HL-60 (cell line): Measurements from ENCODE around the gene GRK5.

Source experiments
- SPI1 ChIP-seq: IDR thresholded peaks from 2 replicates; pipeline ENCODE4 v1.6.1; 2012; ENCODE audit warnings: low read depth, mild to moderate bottlenecking, borderline replicate concordance
- TF ChIP-seq, protein P1 (sequence below): IDR thresholded peaks from one replicate; pipeline ENCODE4 v1.5.1; 2011; ENCODE audit warnings: low read length, control low read depth, inconsistent platforms; ENCODE audit not compliant: insufficient read depth

DNA sequence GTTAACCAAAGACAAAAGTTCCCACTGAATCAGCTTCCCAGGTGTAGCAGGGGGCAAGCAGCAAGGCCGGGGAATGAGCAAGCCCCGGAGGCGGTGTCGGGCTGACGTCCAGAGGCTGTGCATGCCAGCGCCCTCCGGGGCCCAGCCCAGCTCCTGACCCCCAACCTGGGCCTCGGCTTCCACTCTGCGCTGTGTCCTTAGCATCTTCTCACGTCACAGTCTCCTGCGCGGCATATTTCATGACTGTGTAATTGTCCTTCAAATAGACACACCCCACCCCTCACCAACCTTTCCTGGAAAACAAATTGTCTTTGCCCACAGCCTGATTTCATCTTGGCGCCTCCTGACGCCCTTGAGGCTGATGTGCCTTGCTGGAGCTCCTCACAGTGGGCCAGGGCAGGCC is 201.6 kb downstream of the GRK5 start:
- TF ChIP-seq, protein P1, sequence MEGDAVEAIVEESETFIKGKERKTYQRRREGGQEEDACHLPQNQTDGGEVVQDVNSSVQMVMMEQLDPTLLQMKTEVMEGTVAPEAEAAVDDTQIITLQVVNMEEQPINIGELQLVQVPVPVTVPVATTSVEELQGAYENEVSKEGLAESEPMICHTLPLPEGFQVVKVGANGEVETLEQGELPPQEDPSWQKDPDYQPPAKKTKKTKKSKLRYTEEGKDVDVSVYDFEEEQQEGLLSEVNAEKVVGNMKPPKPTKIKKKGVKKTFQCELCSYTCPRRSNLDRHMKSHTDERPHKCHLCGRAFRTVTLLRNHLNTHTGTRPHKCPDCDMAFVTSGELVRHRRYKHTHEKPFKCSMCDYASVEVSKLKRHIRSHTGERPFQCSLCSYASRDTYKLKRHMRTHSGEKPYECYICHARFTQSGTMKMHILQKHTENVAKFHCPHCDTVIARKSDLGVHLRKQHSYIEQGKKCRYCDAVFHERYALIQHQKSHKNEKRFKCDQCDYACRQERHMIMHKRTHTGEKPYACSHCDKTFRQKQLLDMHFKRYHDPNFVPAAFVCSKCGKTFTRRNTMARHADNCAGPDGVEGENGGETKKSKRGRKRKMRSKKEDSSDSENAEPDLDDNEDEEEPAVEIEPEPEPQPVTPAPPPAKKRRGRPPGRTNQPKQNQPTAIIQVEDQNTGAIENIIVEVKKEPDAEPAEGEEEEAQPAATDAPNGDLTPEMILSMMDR, result no peak
- TF ChIP-seq SPI1, result no peak
